HG03378 (cell line): Measurements from ENCODE around the gene PATJ.
"Not testable (repeated sequence)": the region's sequence is repeated elsewhere in the genome, so short reads cannot be mapped to it uniquely, and the experiment has no call there.

Source experiments
- ATAC-seq: cut with Tn5 transposase; IDR thresholded peaks from one replicate; pipeline ENCODE4 v1.9.1; 2021; ENCODE audit warnings: mild to moderate bottlenecking, moderate library complexity; ENCODE audit not compliant: unreplicated experiment

PATJ gene

GRCh38 chr1:62139410-62139809, 397.1 kb downstream of the PATJ start:
- ATAC-seq = no peak

- no peak for ATAC-seq
Measured at GRCh38 chr1:62140666-62141065, 398.4 kb downstream of the PATJ start.

GRCh38 chr1:62142496-62142895, 400.2 kb downstream of the PATJ start:
- ATAC-seq = no peak

- peak; percentile 47 for ATAC-seq
Measured at GRCh38 chr1:62144238-62144831, 402.1 kb downstream of the PATJ start.

GRCh38 chr1:62159940-62160348, 417.7 kb downstream of the PATJ start:
- ATAC-seq = peak; percentile 89

GRCh38 chr1:62161711-62162110, 419.4 kb downstream of the PATJ start:
- ATAC-seq = no peak

GRCh38 chr1:62170380-62170779, 428.1 kb downstream of the PATJ start:
- not testable (repeated sequence) for ATAC-seq

GRCh38 chr1:62175568-62176179, 433.4 kb downstream of the PATJ start:
- ATAC-seq = no peak

GRCh38 chr1:62176597-62177312, 434.5 kb downstream of the PATJ start:
- no peak for ATAC-seq

GRCh38 chr1:62177621-62178020, 435.3 kb downstream of the PATJ start:
- ATAC-seq = no peak

- ATAC-seq = no peak
Measured at GRCh38 chr1:62178372-62178771, 436.1 kb downstream of the PATJ start.

GRCh38 chr1:62180054-62180453, 437.8 kb downstream of the PATJ start:
- not testable (repeated sequence) for ATAC-seq

GRCh38 chr1:62180639-62181038, 438.4 kb downstream of the PATJ start:
- ATAC-seq = no peak

GRCh38 chr1:62181532-62181931, 439.3 kb downstream of the PATJ start:
- ATAC-seq = no peak

GRCh38 chr1:62182157-62182556, 439.9 kb downstream of the PATJ start:
- not testable (repeated sequence) for ATAC-seq

- ATAC-seq = not testable (repeated sequence)
Measured at GRCh38 chr1:62183164-62184020, 441.1 kb downstream of the PATJ start.

- ATAC-seq = no peak
Measured at GRCh38 chr1:62184336-62184735, 442.1 kb downstream of the PATJ start.

GRCh38 chr1:62185233-62185632, 443.0 kb downstream of the PATJ start:
- not testable (repeated sequence) for ATAC-seq

GRCh38 chr1:62185677-62186076, 443.4 kb downstream of the PATJ start:
- no peak for ATAC-seq

- ATAC-seq = no peak
Measured at GRCh38 chr1:62187548-62187947, 445.3 kb downstream of the PATJ start.

- no peak for ATAC-seq
Measured at GRCh38 chr1:62188111-62188510, 445.8 kb downstream of the PATJ start.
